Vagina (tissue), 2 donors: ENCODE results near the gene GTF3C5.

Source experiments
- POLR2AphosphoS5 ChIP-seq, 2 donors: sonication (generic); formaldehyde crosslinking; IDR thresholded peaks; one replicate each; pipeline ENCODE4 v1.9.0; 2017; ENCODE audit warnings: antibody characterized with exemption in 2 of 2, mild to moderate bottlenecking in 2 of 2, low read depth in 1 of 2; ENCODE audit not compliant: insufficient read depth in 1 of 2
- TF ChIP-seq, protein P1 (sequence below), 3 experiments: fragments of 450-650 bp in 2 of 3; fragments of 200-600 bp in 1 of 3; sonication (generic) in 1 of 3; IDR thresholded peaks; one replicate each; pipeline ENCODE4 v1.5.1; 2017 to 2019; ENCODE audit warnings: antibody characterized with exemption in 3 of 3, mild to moderate bottlenecking in 2 of 3, moderate library complexity in 2 of 3

DNA sequence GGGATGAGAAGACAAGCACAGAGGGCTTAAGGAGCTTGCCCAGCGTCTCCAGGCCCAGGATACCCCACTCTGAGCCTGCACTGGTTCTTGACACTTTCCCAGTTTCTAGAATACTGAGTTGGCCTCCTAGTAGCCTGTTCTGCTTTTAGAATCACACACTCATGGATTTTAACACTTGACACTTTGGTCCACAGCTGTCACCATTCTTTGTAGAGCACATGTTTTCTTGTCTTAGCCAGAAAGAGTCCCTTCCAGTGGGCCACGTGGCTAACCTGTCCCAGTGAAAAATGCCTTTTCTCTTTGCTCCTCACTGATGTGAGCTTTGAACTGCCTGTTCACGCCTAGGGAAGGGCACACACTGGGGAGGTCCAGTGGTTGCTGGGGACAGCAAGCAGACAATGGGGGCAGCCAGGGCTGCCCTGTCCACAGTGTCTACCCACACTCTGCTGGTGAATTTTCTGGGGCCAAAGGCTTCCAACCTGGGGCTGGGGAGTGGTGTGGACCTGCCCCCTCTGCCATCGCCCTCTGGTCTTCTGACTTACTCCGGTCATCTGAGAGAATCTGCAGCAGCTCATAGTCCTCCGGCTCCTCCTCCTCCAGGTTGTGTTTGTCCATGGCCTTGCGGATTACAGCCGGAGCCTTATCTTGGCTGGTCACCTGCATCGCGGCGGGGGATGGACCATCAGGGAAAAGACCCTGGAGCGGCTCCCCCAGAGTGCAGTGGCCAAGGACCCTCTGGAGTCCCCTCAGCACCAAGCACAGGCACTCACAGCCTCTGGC is 69.1 kb downstream of the GTF3C5 start:
- TF ChIP-seq, protein P1, sequence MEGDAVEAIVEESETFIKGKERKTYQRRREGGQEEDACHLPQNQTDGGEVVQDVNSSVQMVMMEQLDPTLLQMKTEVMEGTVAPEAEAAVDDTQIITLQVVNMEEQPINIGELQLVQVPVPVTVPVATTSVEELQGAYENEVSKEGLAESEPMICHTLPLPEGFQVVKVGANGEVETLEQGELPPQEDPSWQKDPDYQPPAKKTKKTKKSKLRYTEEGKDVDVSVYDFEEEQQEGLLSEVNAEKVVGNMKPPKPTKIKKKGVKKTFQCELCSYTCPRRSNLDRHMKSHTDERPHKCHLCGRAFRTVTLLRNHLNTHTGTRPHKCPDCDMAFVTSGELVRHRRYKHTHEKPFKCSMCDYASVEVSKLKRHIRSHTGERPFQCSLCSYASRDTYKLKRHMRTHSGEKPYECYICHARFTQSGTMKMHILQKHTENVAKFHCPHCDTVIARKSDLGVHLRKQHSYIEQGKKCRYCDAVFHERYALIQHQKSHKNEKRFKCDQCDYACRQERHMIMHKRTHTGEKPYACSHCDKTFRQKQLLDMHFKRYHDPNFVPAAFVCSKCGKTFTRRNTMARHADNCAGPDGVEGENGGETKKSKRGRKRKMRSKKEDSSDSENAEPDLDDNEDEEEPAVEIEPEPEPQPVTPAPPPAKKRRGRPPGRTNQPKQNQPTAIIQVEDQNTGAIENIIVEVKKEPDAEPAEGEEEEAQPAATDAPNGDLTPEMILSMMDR (IDR thresholded peaks at IDR 0.05): no peak
- TF ChIP-seq POLR2AphosphoS5 (IDR thresholded peaks at IDR 0.05; ENCODE audit: insufficient read depth in 1 of 2, low read depth in 1 of 2): no peak
